IgD-negative memory B cell (primary cell): Measurements from ENCODE around the gene MEGF11. TPM values are rescaled to one million over a fixed set of nuclear protein-coding genes. Genes with fewer than 3 reads are reported as not detected.
"Not testable (repeated sequence)": the region's sequence is repeated elsewhere in the genome, so short reads cannot be mapped to it uniquely, and the experiment has no call there.

Experiments used
- H3K27ac Mint-ChIP-seq, 3 donors: one replicate each; pipeline ENCODE4 v1.8.0; 2020 to 2022; ENCODE audit warnings: mild to moderate bottlenecking in 3 of 3, mixed read lengths in 3 of 3, moderate library complexity in 1 of 3
- H3K27me3 Mint-ChIP-seq: one replicate; pipeline ENCODE4 v1.8.0; 2021; ENCODE audit warnings: mixed read lengths
- H3K36me3 Mint-ChIP-seq: one replicate; pipeline ENCODE4 v1.8.0; 2020; ENCODE audit warnings: mild to moderate bottlenecking, mixed read lengths
- H3K4me1 Mint-ChIP-seq, 3 donors: one replicate each; pipeline ENCODE4 v1.8.0; 2020 to 2022; ENCODE audit warnings: mixed read lengths in 3 of 3, mild to moderate bottlenecking in 1 of 3
- H3K4me3 Mint-ChIP-seq, 4 donors: one replicate each; pipeline ENCODE4 v1.8.0; 2020 to 2022; ENCODE audit warnings: mild to moderate bottlenecking in 4 of 4, mixed read lengths in 4 of 4, moderate library complexity in 3 of 4
- H3K9me3 Mint-ChIP-seq, 3 donors: one replicate each; pipeline ENCODE4 v1.8.0; 2020 to 2021; ENCODE audit warnings: mixed read lengths in 3 of 3, mild to moderate bottlenecking in 1 of 3
- polyA plus RNA-seq: library from polyadenylated mRNA; unstranded; fragments of 300-500 nt; fragmentation: Illumina TruSeq; gene quantifications from one replicate; pipeline ENCODE4 v1.2.3, GENCODE V29; 2021

The MEGF11 gene
- polyA plus RNA-seq, 1 donor from 2014 or later = 0.41 TPM

DNA sequence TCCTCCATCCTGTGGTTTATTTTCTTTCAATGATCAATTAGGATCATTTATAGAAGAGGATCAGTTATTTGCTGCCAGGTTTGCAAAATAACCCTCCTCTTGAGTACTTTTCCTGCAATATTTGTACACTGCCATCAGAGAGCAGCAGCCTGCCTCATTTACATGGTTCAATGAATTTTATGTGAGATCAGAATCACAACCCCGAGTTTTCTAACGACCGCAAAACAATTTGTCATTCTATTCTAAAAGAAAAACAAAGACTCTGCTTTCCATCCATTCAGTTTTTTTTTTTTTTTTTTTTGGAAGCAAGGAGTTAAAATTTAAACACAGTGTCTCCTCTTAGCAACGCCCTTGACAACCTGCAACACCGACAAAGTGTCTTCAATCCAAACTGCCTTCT is 237.4 kb downstream of the MEGF11 start:
- no peak overlapping the region for H3K27ac Mint-ChIP-seq
- no peak overlapping the region for H3K4me3 Mint-ChIP-seq
- H3K27me3 Mint-ChIP-seq = peaks cover 21% of the 10 kb centered on the region
- H3K4me1 Mint-ChIP-seq = peaks cover 0 to 4% (median 0%) of the 10 kb centered on the region in 3 donors
- peaks cover 2% of the 10 kb centered on the region for H3K36me3 Mint-ChIP-seq
- H3K9me3 Mint-ChIP-seq = peaks cover 1 to 4% (median 3%) of the 10 kb centered on the region in 3 donors

DNA sequence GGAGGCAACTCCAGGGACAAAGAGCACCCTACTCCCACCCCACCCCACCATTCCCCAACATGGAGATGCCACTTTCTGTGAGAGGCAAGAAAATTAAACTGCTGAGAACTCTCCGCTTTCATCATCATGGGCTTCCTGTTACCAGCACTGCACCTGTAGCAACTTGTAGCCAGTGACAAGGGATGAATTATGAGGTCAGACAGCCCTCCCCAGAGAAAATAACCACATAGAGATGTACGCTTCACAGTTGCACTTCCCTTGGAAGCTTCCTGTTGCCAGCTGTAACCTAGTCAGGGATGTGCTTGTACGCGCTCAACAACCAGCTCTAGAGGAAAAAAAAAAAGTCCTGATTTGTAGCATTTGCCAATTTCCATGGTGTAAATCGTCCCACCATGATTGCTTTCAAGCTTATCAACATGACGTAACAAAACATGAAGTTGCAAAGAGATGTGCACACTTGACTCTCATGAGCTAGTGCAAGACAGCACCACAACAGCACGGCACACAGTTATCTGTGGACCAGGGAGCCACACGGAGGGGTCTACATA is 238.8 kb downstream of the MEGF11 start:
- peaks cover 5% of the 10 kb centered on the region for H3K36me3 Mint-ChIP-seq
- H3K4me3 Mint-ChIP-seq = no peak overlapping the region
- peaks cover 1 to 4% (median 3%) of the 10 kb centered on the region in 3 donors for H3K9me3 Mint-ChIP-seq
- H3K27ac Mint-ChIP-seq = no peak overlapping the region
- H3K27me3 Mint-ChIP-seq = peaks cover 25% of the 10 kb centered on the region
- peaks cover 0 to 4% (median 0%) of the 10 kb centered on the region in 3 donors for H3K4me1 Mint-ChIP-seq

GRCh38 chr15:66014022-66014421 is 239.5 kb downstream of the MEGF11 start:
- H3K4me3 Mint-ChIP-seq = no peak overlapping the region
- H3K9me3 Mint-ChIP-seq = peaks cover 1 to 4% (median 3%) of the 10 kb centered on the region in 3 donors
- H3K36me3 Mint-ChIP-seq = peaks cover 5% of the 10 kb centered on the region
- H3K27me3 Mint-ChIP-seq = peaks cover 25% of the 10 kb centered on the region
- H3K27ac Mint-ChIP-seq = no peak overlapping the region
- H3K4me1 Mint-ChIP-seq = peaks cover 0 to 4% (median 0%) of the 10 kb centered on the region in 3 donors

- peaks cover 3% of the 10 kb centered on the region for H3K36me3 Mint-ChIP-seq
- H3K9me3 Mint-ChIP-seq = no peaks in the 10 kb centered on the region
- H3K27me3 Mint-ChIP-seq = peaks cover 24% of the 10 kb centered on the region
- no peak overlapping the region for H3K27ac Mint-ChIP-seq
- H3K4me3 Mint-ChIP-seq = no peak overlapping the region
- H3K4me1 Mint-ChIP-seq = no peaks in the 10 kb centered on the region
Measured at GRCh38 chr15:66008940-66009562, 244.5 kb downstream of the MEGF11 start.

- Mint-ChIP-seq H3K27ac (no peak overlapping the region), H3K9me3 (no peaks in the 10 kb centered on the region), H3K4me3 (no peak overlapping the region), H3K36me3 (peaks cover 3% of the 10 kb centered on the region), H3K27me3 (peaks cover 25% of the 10 kb centered on the region), H3K4me1 (no peaks in the 10 kb centered on the region)
Measured at GRCh38 chr15:66007663-66008262, 245.8 kb downstream of the MEGF11 start.

GRCh38 chr15:66006986-66007385 is 246.6 kb downstream of the MEGF11 start:
- peaks cover 27% of the 10 kb centered on the region for H3K27me3 Mint-ChIP-seq
- peaks cover 3% of the 10 kb centered on the region for H3K36me3 Mint-ChIP-seq
- H3K27ac Mint-ChIP-seq = no peak overlapping the region
- no peaks in the 10 kb centered on the region for H3K4me1 Mint-ChIP-seq
- no peak overlapping the region for H3K4me3 Mint-ChIP-seq
- H3K9me3 Mint-ChIP-seq = no peaks in the 10 kb centered on the region

DNA sequence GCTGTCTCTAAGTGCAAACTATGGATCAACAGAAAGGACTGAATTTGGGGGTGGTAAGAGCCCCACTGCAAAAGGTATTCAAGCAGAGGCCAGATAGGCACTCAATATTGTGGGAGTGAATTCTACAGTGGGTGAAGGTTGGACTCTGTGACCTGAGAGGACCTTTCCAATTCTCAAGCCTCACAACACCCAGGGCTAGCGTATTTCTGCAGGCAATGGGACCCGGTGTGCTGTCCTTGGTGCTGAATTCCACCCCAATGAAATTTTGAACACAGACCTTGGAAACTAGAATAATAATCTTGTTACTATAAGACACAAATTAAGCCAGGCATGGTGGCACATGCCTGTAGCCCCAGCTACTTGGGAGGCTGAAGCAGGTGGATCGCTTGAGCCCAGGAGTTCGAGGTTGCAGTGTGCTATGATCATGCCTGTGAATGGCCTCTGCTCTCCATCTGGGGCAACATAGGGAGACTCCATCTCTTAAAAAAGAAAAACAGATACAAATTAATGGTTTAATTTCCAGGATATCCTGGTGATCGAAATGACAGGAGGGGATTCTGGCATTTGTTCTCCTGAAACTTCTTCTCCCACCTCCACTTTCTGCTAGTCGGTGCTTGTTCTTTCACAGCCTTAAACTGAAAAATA is 248.8 kb downstream of the MEGF11 start:
- Mint-ChIP-seq H3K4me1 (no peaks in the 10 kb centered on the region), H3K9me3 (no peaks in the 10 kb centered on the region), H3K4me3 (no peak overlapping the region), H3K27ac (peak overlapping the region in 1 of 3 donors; percentile 46), H3K36me3 (peaks cover under 1% of the 10 kb centered on the region), H3K27me3 (peaks cover 27% of the 10 kb centered on the region)

DNA sequence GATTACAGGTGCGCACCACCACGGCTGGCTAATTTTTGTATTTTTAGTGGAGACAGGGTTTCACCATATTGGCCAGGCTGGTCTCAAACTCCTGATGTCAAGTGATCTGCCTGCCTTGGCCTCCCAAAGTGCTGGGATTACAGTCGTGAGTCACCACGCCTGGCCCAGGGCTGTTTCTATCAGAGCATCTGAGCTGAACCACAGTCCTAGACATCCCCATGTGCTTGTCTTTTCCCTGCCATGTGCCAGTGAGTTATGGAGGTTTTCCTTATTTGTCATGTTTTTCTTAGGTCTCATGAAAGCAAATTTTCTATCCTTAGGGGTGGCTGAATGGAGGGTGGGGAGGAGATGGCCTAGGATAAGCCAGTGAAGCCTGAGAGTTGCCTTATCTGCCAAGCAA is 250.4 kb downstream of the MEGF11 start:
- H3K27ac Mint-ChIP-seq, H3K4me3 Mint-ChIP-seq, H3K9me3 Mint-ChIP-seq, H3K36me3 Mint-ChIP-seq, H3K4me1 Mint-ChIP-seq: not testable (repeated sequence)
- H3K27me3 Mint-ChIP-seq = peaks cover 29% of the 10 kb centered on the region

DNA sequence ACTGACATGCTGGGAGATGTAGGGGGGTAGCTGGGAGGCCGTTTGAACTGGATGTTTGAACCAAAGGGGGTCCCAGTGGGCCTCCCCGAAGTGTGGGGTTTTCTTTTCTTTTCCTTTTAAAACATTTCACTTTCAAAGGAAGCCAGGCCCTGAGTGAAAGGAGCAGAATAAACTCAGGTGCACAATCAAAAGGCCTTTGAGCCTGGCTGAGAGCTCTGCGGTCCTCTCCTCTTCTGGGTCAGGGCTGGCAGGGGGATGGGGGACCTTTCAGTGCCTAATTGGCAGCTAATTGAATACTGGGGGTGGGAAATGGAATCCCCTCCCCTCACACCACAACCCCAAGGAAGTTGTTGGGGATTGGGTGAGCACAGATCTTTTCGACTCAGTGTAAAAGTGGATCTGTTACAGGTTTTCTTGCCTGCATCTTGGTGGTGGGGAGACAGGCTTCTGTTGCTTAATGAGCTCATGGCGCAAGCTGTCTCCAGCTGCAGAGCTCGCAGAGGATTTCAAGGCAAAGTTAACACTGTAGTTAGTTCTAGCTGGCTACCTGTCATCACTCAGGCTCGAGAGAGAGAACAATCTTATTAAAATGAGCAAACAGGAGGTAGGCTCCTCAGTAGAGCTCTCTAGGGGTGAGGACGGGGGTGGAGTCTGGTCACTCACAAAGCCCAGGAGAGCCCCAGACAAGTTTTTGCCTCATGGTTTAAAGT is 251.7 kb downstream of the MEGF11 start:
- Mint-ChIP-seq H3K4me1 (no peaks in the 10 kb centered on the region), H3K27ac (no peak overlapping the region), H3K27me3 (peaks cover 29% of the 10 kb centered on the region), H3K36me3 (peaks cover 2% of the 10 kb centered on the region), H3K4me3 (no peak overlapping the region), H3K9me3 (no peaks in the 10 kb centered on the region)

GRCh38 chr15:66001042-66001441 is 252.5 kb downstream of the MEGF11 start:
- Mint-ChIP-seq H3K27me3 (peaks cover 24% of the 10 kb centered on the region), H3K4me3 (no peak overlapping the region), H3K4me1 (no peaks in the 10 kb centered on the region), H3K36me3 (peaks cover 2% of the 10 kb centered on the region), H3K27ac (no peak overlapping the region), H3K9me3 (no peaks in the 10 kb centered on the region)

DNA sequence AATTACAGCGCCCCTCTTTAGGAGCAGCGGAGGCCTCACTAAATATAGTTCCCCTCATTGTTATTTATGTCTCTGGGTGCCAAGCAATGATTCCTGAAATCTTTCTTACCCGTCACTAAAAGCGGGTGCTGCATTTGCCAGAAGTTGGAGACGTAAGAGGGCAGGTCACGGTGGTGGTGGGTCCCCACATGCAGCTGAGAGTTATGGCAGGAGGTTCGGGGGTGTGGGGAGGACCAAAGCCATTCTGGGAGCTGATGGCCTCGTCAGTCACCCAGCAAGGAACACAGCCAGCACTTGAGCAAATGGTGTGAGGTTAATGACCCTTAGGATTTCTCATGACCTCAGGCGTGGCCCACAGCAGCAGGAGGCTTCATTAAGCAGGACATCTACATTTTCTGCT is 255.1 kb downstream of the MEGF11 start:
- Mint-ChIP-seq H3K27ac (peak overlapping the region in 1 of 3 donors; percentile 57), H3K9me3 (no peaks in the 10 kb centered on the region), H3K4me3 (no peak overlapping the region), H3K36me3 (peaks cover 2% of the 10 kb centered on the region), H3K4me1 (no peaks in the 10 kb centered on the region), H3K27me3 (peaks cover 26% of the 10 kb centered on the region)

DNA sequence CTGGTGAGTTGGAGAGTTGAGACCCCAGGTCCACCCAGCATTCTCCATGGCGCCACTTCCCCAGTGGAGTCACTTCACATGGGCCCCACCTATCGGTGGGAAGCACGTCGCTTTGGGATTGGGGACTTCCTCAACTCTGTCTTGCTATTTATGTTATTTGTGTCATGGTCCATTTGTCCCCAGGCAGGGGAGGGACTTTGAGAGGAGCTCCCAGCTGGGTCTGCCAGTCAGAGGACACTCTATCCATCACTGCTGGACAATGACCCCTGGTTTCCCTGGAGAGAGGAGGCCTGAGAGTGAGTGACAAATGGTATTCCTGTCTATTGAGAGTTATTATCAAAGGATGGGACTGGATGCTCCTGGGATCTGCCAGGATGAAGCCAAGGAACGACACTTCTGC is 256.6 kb downstream of the MEGF11 start:
- H3K27ac Mint-ChIP-seq = no peak overlapping the region
- H3K4me1 Mint-ChIP-seq = no peaks in the 10 kb centered on the region
- no peaks in the 10 kb centered on the region for H3K9me3 Mint-ChIP-seq
- H3K4me3 Mint-ChIP-seq = no peak overlapping the region
- H3K36me3 Mint-ChIP-seq = peaks cover 2% of the 10 kb centered on the region
- H3K27me3 Mint-ChIP-seq = peaks cover 28% of the 10 kb centered on the region

DNA sequence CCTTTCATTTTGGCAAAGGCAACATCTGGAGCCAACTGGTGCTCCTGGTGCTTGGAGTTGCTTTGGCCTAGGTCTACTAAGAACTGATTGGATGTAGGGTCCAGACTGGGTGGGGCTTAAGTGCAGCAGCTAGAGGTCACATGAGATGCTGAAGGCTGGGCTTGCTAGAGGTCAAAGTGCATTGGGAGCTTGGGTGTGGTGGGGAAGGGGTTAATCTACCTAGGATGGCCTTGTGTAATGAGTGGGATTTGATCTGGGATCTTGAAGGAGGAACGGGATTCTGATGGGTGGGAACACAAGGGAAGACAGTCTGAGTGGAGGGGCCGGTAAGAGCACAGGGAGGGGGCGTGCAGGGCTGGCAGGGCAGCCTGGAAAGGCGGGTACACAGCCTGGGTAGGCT is 258.7 kb downstream of the MEGF11 start:
- H3K36me3 Mint-ChIP-seq = peaks cover 2% of the 10 kb centered on the region
- H3K9me3 Mint-ChIP-seq = no peaks in the 10 kb centered on the region
- no peak overlapping the region for H3K4me3 Mint-ChIP-seq
- H3K27me3 Mint-ChIP-seq = peaks cover 29% of the 10 kb centered on the region
- no peaks in the 10 kb centered on the region for H3K4me1 Mint-ChIP-seq
- H3K27ac Mint-ChIP-seq = no peak overlapping the region

DNA sequence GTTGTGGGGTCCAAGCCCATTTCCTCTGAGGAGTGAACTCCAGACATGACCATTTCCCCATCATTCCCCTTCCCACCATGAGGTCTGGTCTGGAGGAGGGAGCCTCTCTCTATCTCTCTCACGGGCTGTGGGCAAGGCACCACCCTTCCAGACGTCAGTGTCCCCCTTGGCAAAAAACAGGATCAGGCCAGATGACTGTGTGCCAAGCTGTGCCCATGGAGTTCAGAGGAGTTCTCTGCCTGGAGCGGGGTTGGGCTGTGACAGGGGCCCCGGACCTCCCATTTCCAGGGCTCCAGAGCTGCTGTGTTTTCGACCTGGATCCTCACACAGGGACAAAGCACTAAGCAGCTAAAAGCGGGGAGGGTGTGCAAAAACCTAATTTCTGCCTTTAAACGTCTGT is 259.8 kb downstream of the MEGF11 start:
- H3K4me1 Mint-ChIP-seq = no peaks in the 10 kb centered on the region
- H3K27ac Mint-ChIP-seq = peak overlapping the region in 1 of 3 donors; percentile 26
- no peaks in the 10 kb centered on the region for H3K9me3 Mint-ChIP-seq
- peaks cover 30% of the 10 kb centered on the region for H3K27me3 Mint-ChIP-seq
- no peak overlapping the region for H3K4me3 Mint-ChIP-seq
- no peaks in the 10 kb centered on the region for H3K36me3 Mint-ChIP-seq

GRCh38 chr15:65993236-65993635 is 260.3 kb downstream of the MEGF11 start:
- H3K4me1 Mint-ChIP-seq = no peaks in the 10 kb centered on the region
- H3K4me3 Mint-ChIP-seq = no peak overlapping the region
- peaks cover 35% of the 10 kb centered on the region for H3K27me3 Mint-ChIP-seq
- H3K9me3 Mint-ChIP-seq = no peaks in the 10 kb centered on the region
- H3K27ac Mint-ChIP-seq = no peak overlapping the region
- H3K36me3 Mint-ChIP-seq = no peaks in the 10 kb centered on the region
